HepG2 (cell line): ENCODE data around the gene CHTF8. TPM values are rescaled to one million over a fixed set of nuclear protein-coding genes. Genes with fewer than 3 reads are reported as not detected.

Experiments used
- CHCHD3 ChIP-seq: sonication (generic); formaldehyde crosslinking; IDR thresholded peaks from 2 replicates; pipeline ENCODE4 v1.8.0; 2022; ENCODE audit warnings: mild to moderate bottlenecking, missing genetic modification reagents, moderate library complexity
- JARID2 ChIP-seq: sonication (generic); formaldehyde crosslinking; IDR thresholded peaks from 2 replicates; pipeline ENCODE4 v1.8.1; 2023; ENCODE audit warnings: missing genetic modification reagents, inconsistent platforms; ENCODE audit not compliant: insufficient replicate concordance
- MAFK ChIP-seq, 2 experiments: IDR thresholded peaks in 1 of 2; conservative IDR thresholded peaks in 1 of 2; 2 replicates each; pipeline ENCODE4 v1.6.1; 2011; ENCODE audit warnings: improper control_type of control experiment in 2 of 2, low read length in 2 of 2
- MAX ChIP-seq: IDR thresholded peaks from 2 replicates; pipeline ENCODE4 v1.6.1; 2012; ENCODE audit warnings: inconsistent platforms
- MEIS1 ChIP-seq: sonication (generic); formaldehyde crosslinking; IDR thresholded peaks from 2 replicates; pipeline ENCODE4 v1.9.0; 2021; ENCODE audit warnings: mild to moderate bottlenecking, missing genetic modification reagents, moderate library complexity, borderline replicate concordance
- NFKB2 ChIP-seq: sonication (generic); formaldehyde crosslinking; IDR thresholded peaks from 2 replicates; pipeline ENCODE4 v1.4.0; 2020; ENCODE audit warnings: missing genetic modification reagents, borderline replicate concordance
- NR0B2 ChIP-seq: sonication (generic); formaldehyde crosslinking; IDR thresholded peaks from 2 replicates; pipeline ENCODE4 v1.4.0; 2020; ENCODE audit warnings: mild to moderate bottlenecking, missing genetic modification reagents
- REL ChIP-seq: sonication (generic); formaldehyde crosslinking; conservative IDR thresholded peaks from 2 replicates; pipeline ENCODE4 v1.8.0; 2022; ENCODE audit warnings: mild to moderate bottlenecking, missing genetic modification reagents, moderate library complexity
- SRY ChIP-seq: sonication (generic); formaldehyde crosslinking; IDR thresholded peaks from 2 replicates; pipeline ENCODE4 v1.8.0; 2022; ENCODE audit warnings: mild to moderate bottlenecking, missing genetic modification reagents
- STAG1 ChIP-seq: sonication (generic); formaldehyde crosslinking; IDR thresholded peaks from 2 replicates; pipeline ENCODE4 v1.4.0; 2020; ENCODE audit warnings: missing genetic modification reagents
- THAP7 ChIP-seq: sonication (generic); formaldehyde crosslinking; IDR thresholded peaks from 2 replicates; pipeline ENCODE4 v1.8.1; 2023; ENCODE audit warnings: mild to moderate bottlenecking, missing genetic modification reagents
- U2AF2 ChIP-seq: fragments of 200-400 bp; formaldehyde crosslinking; IDR thresholded peaks from 2 replicates; pipeline ENCODE4 v1.6.1; 2017; ENCODE audit warnings: low read depth, mild to moderate bottlenecking, low read length
- USF2 ChIP-seq, 2 experiments: sonication (generic) in 1 of 2; formaldehyde crosslinking in 1 of 2; IDR thresholded peaks; 2 replicates each; pipeline versions ENCODE4 v1.5.1 to v1.6.1; 2011 to 2020; ENCODE audit warnings: borderline replicate concordance in 1 of 2, low read depth in 1 of 2, low read length in 1 of 2, mild to moderate bottlenecking in 1 of 2, missing genetic modification reagents in 1 of 2, moderate library complexity in 1 of 2
- ZKSCAN8 ChIP-seq: IDR thresholded peaks from 2 replicates; pipeline ENCODE4 v1.6.1; 2016; ENCODE audit warnings: borderline replicate concordance, missing genetic modification reagents, missing compliant biosample characterization
- ZMAT5 ChIP-seq: sonication (generic); formaldehyde crosslinking; IDR thresholded peaks from 2 replicates; pipeline ENCODE4 v1.5.0; 2020; ENCODE audit warnings: mild to moderate bottlenecking, low read depth, missing genetic modification reagents, borderline replicate concordance
- ZNF225 ChIP-seq: sonication (generic); formaldehyde crosslinking; IDR thresholded peaks from 2 replicates; pipeline ENCODE4 v1.4.0; 2020; ENCODE audit warnings: mild to moderate bottlenecking, missing genetic modification reagents
- ZNF263 ChIP-seq: sonication (generic); formaldehyde crosslinking; IDR thresholded peaks from 2 replicates; pipeline ENCODE4 v1.4.0; 2020; ENCODE audit warnings: missing genetic modification reagents
- ZNF414 ChIP-seq: sonication (generic); formaldehyde crosslinking; IDR thresholded peaks from 2 replicates; pipeline ENCODE4 v1.5.0; 2020; ENCODE audit warnings: missing genetic modification reagents
- ZNF512 ChIP-seq: sonication (generic); formaldehyde crosslinking; IDR thresholded peaks from 2 replicates; pipeline ENCODE4 v1.4.0; 2020; ENCODE audit warnings: mild to moderate bottlenecking, missing genetic modification reagents
- ZSCAN30 ChIP-seq: sonication (generic); formaldehyde crosslinking; IDR thresholded peaks from 2 replicates; pipeline ENCODE4 v1.5.0; 2020; ENCODE audit warnings: mild to moderate bottlenecking, missing genetic modification reagents
- polyA plus RNA-seq, 8 experiments: library from polyadenylated mRNA; depleted of rRNA in 3 of 8; stranded (reverse) in 7 of 8; unstranded in 1 of 8; fragments of >200 nt; fragmentation: Illumina TruSeq in 4 of 8; extraction: Trizol in 4 of 8; gene quantifications; 2 replicates each; pipeline versions ENCODE4 v1.2.1 to v1.2.3, GENCODE V29; 2011 to 2016; ENCODE audit warnings: low read depth in 4 of 8, missing spikeins in 1 of 8, mixed read lengths in 1 of 8; ENCODE audit not compliant: insufficient read depth in 1 of 8
- total RNA-seq, 5 experiments: library from RNA; depleted of rRNA; stranded (reverse); fragments of >200 nt; fragmentation: Illumina TruSeq; extraction: Trizol; gene quantifications; 2 replicates each; pipeline ENCODE4 v1.2.3, GENCODE V29; 2016; ENCODE audit warnings: low read depth in 1 of 5

The CHTF8 gene
- total and polyA plus RNA-seq, 2 of the 13 experiments (the other 11 are each of a cell fraction or from before 2014, with no cell fraction given), result 37.2 to 67.5 TPM

GRCh38 chr16:69089091-69089910, 43.1 kb downstream of the CHTF8 start (continued):
- TF ChIP-seq ZMAT5 (CRISPR knock-in tag) (no peak), MEIS1 (CRISPR knock-in tag) (peak; percentile 30; the same call in 1 of the 2 replicates), JARID2 (CRISPR knock-in tag) (peak; percentile 31), ZKSCAN8 (CRISPR knock-in tag) (no peak), ZNF225 (CRISPR knock-in tag) (no peak), USF2 (IDR thresholded peaks at IDR 0.05; ENCODE audit: low read depth, low read length) (0 out of 2 replicates have a peak, but pooled peaks have one; percentile 23), USF2 (CRISPR knock-in tag; IDR thresholded peaks at IDR 0.05; ENCODE audit: borderline replicate concordance) (0 out of 2 replicates have a peak, but pooled peaks have one; percentile 37), ZNF512 (CRISPR knock-in tag) (peak; percentile 83; the same call in 1 of the 2 replicates), NR0B2 (CRISPR knock-in tag) (no peak), STAG1 (CRISPR knock-in tag) (peak; percentile 23), CHCHD3 (CRISPR knock-in tag) (no peak), U2AF2 (no peak), MAX (peak; percentile 90), THAP7 (CRISPR knock-in tag) (no peak), ZNF263 (CRISPR knock-in tag) (peak; percentile 98), REL (CRISPR knock-in tag) (no peak), NFKB2 (CRISPR knock-in tag) (peak; percentile 56; the same call in 1 of the 2 replicates), ZNF414 (CRISPR knock-in tag) (no peak), ZSCAN30 (CRISPR knock-in tag) (no peak), MAFK (conservative IDR thresholded peaks at IDR 0.05 in 1 of 2, IDR thresholded peaks at IDR 0.05 in 1 of 2; ENCODE audit: low read length in 2 of 2) (no peak), SRY (CRISPR knock-in tag) (peak; percentile 26; the same call in 1 of the 2 replicates)
